ENCODE data around the gene CNOT3.

DNA sequence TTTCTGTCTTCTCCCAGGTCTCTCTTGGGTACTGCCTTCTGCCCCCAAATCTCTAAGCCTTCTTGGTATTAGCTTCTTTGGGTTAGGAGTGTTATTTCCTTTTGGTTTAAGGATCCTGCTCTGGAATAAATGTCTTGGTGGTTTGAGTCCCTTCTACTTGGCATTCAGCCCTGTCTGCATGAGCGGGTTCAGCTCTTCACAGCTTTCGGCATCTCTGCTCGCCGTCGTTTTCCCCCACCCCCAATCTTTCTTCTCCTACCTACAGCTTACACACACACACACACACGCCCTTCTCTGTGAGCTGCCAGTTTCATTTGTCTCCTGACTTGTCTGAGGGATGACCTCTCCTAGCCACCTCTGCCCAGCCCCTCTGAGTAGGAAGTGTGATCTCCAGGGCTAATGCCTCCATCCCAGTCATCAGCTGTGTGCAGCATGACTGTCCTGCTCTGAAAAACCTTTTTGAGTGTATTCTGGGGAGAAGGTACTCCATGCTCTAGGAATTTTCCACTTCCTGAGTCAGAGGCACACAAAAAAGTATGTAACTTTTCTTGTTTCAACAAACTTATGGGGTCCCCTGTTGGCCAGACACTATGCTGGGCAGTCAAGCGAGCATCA is 4.7 kb downstream of the CNOT3 start:
- TF ChIP-seq, protein P1, sequence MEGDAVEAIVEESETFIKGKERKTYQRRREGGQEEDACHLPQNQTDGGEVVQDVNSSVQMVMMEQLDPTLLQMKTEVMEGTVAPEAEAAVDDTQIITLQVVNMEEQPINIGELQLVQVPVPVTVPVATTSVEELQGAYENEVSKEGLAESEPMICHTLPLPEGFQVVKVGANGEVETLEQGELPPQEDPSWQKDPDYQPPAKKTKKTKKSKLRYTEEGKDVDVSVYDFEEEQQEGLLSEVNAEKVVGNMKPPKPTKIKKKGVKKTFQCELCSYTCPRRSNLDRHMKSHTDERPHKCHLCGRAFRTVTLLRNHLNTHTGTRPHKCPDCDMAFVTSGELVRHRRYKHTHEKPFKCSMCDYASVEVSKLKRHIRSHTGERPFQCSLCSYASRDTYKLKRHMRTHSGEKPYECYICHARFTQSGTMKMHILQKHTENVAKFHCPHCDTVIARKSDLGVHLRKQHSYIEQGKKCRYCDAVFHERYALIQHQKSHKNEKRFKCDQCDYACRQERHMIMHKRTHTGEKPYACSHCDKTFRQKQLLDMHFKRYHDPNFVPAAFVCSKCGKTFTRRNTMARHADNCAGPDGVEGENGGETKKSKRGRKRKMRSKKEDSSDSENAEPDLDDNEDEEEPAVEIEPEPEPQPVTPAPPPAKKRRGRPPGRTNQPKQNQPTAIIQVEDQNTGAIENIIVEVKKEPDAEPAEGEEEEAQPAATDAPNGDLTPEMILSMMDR (IDR thresholded peaks at IDR 0.05 in 4 of 5, conservative IDR thresholded peaks at IDR 0.05 in 1 of 5), result no peak
- TF ChIP-seq POLR2A (IDR thresholded peaks at IDR 0.05), result no peak
